ENCODE results near the gene NUDT22.
A peak's percentile ranks its signal among the peaks of the same experiment; 100 is the strongest.

The NUDT22 gene, protein sequence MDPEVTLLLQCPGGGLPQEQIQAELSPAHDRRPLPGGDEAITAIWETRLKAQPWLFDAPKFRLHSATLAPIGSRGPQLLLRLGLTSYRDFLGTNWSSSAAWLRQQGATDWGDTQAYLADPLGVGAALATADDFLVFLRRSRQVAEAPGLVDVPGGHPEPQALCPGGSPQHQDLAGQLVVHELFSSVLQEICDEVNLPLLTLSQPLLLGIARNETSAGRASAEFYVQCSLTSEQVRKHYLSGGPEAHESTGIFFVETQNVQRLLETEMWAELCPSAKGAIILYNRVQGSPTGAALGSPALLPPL

DNA sequence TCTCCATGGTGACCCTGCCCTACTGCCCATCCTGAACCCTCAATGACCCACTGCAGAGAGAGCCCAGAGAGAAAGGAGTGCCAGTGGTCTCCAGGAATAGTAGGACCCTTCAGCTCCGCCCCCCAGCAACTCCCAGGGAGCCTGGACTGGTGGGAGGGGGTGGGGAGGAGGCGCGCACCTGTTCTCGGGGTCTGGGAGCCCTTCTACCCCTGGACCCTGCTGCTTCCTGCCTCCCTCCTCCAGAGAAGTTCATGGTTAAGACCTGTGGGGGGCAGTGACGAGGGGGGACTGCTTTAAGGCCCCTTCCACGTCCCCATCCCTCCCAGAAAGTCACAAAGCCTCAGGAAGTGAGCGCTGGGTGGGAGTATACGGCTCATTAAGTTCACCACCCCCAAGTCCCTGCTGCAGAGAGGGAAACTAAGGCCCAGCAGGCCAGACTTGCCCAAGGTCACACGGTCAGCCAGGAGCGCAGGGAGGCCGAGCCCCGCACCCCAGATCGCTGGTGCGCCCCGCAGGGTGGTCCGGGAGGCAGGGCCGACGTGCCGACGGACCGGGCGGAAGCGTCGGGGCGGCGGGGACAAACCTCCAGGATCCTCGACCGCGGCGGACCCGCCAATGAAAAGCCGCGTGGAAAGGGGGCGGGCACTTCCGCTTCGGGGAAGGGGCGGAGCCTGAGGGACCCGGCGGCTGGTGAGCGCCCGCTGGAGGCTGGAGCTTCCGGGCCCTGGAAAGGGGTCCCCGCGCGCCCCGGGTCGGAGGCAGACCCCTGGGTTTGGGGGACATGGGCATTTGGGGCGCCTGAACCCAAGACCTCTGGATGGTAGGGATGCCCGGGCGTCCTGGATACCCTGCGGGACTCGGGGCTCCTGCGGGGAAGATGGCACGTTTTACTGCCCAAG lies at the start of gene NUDT22, which contains the start of gene TRPT1:
NUDT22 (plus strand) TSS at position 667 of the 899 bp plus-strand sequence. CDS start 379 bp downstream, outside the sequence.
TRPT1 (minus strand) TSS at position 579 of the 899 bp plus-strand sequence; CDS start at position 253, 326 bp downstream.
- peaks cover 29 to 44% of the 10 kb centered on the region in 2 donors for H3K4me1 ChIP-seq (ENCODE audit: control insufficient read depth in 1 of 2, insufficient read depth in 2 of 2, low read length in 2 of 2)
- peak within 1 kb of the TSS; percentile 82 to 84 for H3K4me3 ChIP-seq (ENCODE audit: low read depth in 1 of 2, low read length in 2 of 2)
- H3K9ac ChIP-seq (ENCODE audit: low read depth in 1 of 2, low read length in 2 of 2): peak within 1 kb of the TSS; percentile 97 to 100
- no peaks in the 10 kb centered on the region for H3K9me3 ChIP-seq (ENCODE audit: control insufficient read depth in 1 of 2, low read length in 2 of 2)
- H3K36me3 ChIP-seq (ENCODE audit: control insufficient read depth in 1 of 2, insufficient read depth in 2 of 2, low read length in 2 of 2): peaks cover 4 to 21% of the 10 kb centered on the region in 2 donors
- peak within 1 kb of the TSS; percentile 90 for H3K27ac ChIP-seq (ENCODE audit: low read depth, low read length)
- no peaks in the 10 kb centered on the region for H3K27me3 ChIP-seq (ENCODE audit: control insufficient read depth in 1 of 2, insufficient read depth in 2 of 2, low read length in 2 of 2)

DNA sequence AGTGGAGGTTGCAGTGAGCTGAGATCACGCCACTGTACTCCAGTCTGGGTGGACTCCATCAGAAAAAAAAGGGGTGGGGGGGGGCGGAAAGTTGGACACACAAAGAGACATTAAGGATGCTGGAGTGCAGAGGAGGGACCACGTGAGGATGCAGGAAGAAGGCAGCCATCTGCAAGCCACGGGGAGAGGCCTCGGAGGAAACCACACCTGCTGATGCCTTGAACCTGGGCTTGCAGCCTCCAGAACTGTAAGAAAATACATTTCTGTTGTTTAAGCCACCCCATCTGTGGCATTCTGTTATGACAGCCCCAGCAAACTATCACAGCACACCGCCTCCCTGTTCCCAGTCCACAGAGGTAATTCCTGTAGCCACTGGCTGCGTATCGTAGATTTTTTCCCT lies 49.3 kb upstream of the NUDT22 start:
- H3K27ac ChIP-seq (ENCODE audit: low read depth, low read length): no peak overlapping the region
- H3K36me3 ChIP-seq (ENCODE audit: control insufficient read depth in 1 of 2, insufficient read depth in 2 of 2, low read length in 2 of 2): no peaks in the 10 kb centered on the region
- H3K9me3 ChIP-seq (ENCODE audit: control insufficient read depth in 1 of 2, low read length in 2 of 2): peaks cover 0 to 3% of the 10 kb centered on the region in 2 donors
- H3K4me3 ChIP-seq (ENCODE audit: low read depth in 1 of 2, low read length in 2 of 2): no peak overlapping the region
- peaks cover 11 to 14% of the 10 kb centered on the region in 2 donors for H3K4me1 ChIP-seq (ENCODE audit: control insufficient read depth in 1 of 2, insufficient read depth in 2 of 2, low read length in 2 of 2)
- no peaks in the 10 kb centered on the region for H3K27me3 ChIP-seq (ENCODE audit: control insufficient read depth in 1 of 2, insufficient read depth in 2 of 2, low read length in 2 of 2)
- H3K9ac ChIP-seq (ENCODE audit: low read depth in 1 of 2, low read length in 2 of 2): no peak overlapping the region

DNA sequence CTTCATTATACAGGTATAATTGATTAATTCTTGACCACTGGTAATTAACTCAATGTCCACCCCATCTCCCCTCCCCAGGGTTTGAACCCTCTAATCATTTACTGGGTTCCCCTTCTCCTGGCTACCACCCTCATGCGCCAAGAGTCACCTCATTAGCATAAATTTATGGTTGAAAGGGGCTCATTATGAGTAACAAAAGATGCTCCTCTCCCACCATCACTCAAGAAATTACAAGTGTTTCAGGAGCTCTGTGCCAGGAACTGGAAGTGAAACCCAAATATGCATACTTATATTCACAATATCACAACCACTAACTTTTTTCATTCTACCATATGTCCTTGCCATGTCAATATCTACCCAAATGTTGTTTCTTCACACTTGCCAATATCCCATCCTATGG lies 47.9 kb upstream of the NUDT22 start:
- H3K36me3 ChIP-seq (ENCODE audit: control insufficient read depth in 1 of 2, insufficient read depth in 2 of 2, low read length in 2 of 2): no peaks in the 10 kb centered on the region
- peaks cover 0 to 3% of the 10 kb centered on the region in 2 donors for H3K9me3 ChIP-seq (ENCODE audit: control insufficient read depth in 1 of 2, low read length in 2 of 2)
- H3K9ac ChIP-seq (ENCODE audit: low read depth in 1 of 2, low read length in 2 of 2): no peak overlapping the region
- H3K4me1 ChIP-seq (ENCODE audit: control insufficient read depth in 1 of 2, insufficient read depth in 2 of 2, low read length in 2 of 2): peaks cover 14 to 18% of the 10 kb centered on the region in 2 donors
- H3K27me3 ChIP-seq (ENCODE audit: control insufficient read depth in 1 of 2, insufficient read depth in 2 of 2, low read length in 2 of 2): no peaks in the 10 kb centered on the region
- H3K27ac ChIP-seq (ENCODE audit: low read depth, low read length): no peak overlapping the region
- no peak overlapping the region for H3K4me3 ChIP-seq (ENCODE audit: low read depth in 1 of 2, low read length in 2 of 2)

DNA sequence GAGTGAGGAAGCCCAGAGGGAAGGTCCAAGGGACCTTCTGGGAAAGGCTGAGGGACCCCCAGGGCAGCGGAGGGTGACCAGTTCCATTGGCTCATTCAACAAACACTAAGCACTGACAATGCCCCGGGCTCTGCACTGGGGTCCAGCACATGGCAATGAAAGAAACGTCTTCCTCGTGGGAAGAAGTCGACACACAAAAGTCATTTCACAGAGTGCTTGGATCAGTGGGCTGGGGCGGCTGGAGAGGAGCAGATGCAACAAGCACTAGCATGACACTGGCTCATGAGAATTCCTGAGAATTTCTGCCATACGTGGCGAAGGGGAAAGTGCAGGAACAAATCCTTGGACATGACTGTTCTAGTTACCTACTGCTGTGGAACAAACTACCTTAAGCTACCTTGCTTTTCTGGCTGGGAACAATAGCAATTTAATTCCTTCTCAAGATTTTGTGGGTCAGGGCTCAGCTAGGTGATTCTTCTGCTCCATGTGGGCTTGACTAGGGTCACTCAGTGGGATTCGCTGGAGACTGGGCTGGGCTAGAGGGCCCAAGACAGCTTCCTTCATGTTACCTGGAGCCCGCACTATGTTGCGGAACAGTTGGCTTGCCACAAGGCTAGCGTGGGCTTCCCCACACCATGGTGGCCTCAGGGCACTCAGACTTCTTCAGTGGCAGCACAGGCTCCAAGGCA lies 47.0 kb upstream of the NUDT22 start:
- Histone ChIP-seq H3K4me1 (ENCODE audit: control insufficient read depth in 1 of 2, insufficient read depth in 2 of 2, low read length in 2 of 2) (peaks cover 20 to 26% of the 10 kb centered on the region in 2 donors), H3K36me3 (ENCODE audit: control insufficient read depth in 1 of 2, insufficient read depth in 2 of 2, low read length in 2 of 2) (no peaks in the 10 kb centered on the region), H3K9me3 (ENCODE audit: control insufficient read depth in 1 of 2, low read length in 2 of 2) (no peaks in the 10 kb centered on the region), H3K9ac (ENCODE audit: low read depth in 1 of 2, low read length in 2 of 2) (no peak overlapping the region), H3K27me3 (ENCODE audit: control insufficient read depth in 1 of 2, insufficient read depth in 2 of 2, low read length in 2 of 2) (no peaks in the 10 kb centered on the region), H3K27ac (ENCODE audit: low read depth, low read length) (no peak overlapping the region), H3K4me3 (ENCODE audit: low read depth in 1 of 2, low read length in 2 of 2) (no peak overlapping the region)

DNA sequence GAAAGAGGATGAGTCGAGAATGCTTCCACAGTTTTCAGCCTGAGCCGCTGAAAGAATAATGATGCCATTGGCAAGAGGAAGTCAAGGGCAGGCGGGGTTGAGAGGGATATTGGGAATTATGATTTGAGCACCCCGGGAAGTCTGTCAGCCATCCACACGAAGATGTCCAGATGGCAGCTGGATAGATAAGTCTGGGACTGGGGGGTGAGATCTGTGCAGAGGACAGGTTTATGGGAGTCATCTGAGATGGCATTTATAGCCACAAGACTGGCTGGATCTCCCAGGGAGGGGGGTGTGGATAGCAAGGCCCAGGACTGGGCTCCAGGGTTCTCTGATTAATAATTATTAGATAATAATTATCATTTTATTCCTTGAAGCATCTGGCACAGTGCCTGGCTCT lies 45.2 kb upstream of the NUDT22 start:
- no peak overlapping the region for H3K9ac ChIP-seq (ENCODE audit: low read depth in 1 of 2, low read length in 2 of 2)
- H3K4me1 ChIP-seq (ENCODE audit: control insufficient read depth in 1 of 2, insufficient read depth in 2 of 2, low read length in 2 of 2): peaks cover 26 to 37% of the 10 kb centered on the region in 2 donors
- H3K27ac ChIP-seq (ENCODE audit: low read depth, low read length): no peak overlapping the region
- no peaks in the 10 kb centered on the region for H3K27me3 ChIP-seq (ENCODE audit: control insufficient read depth in 1 of 2, insufficient read depth in 2 of 2, low read length in 2 of 2)
- H3K36me3 ChIP-seq (ENCODE audit: control insufficient read depth in 1 of 2, insufficient read depth in 2 of 2, low read length in 2 of 2): no peaks in the 10 kb centered on the region
- H3K9me3 ChIP-seq (ENCODE audit: control insufficient read depth in 1 of 2, low read length in 2 of 2): no peaks in the 10 kb centered on the region
- H3K4me3 ChIP-seq (ENCODE audit: low read depth in 1 of 2, low read length in 2 of 2): no peak overlapping the region

DNA sequence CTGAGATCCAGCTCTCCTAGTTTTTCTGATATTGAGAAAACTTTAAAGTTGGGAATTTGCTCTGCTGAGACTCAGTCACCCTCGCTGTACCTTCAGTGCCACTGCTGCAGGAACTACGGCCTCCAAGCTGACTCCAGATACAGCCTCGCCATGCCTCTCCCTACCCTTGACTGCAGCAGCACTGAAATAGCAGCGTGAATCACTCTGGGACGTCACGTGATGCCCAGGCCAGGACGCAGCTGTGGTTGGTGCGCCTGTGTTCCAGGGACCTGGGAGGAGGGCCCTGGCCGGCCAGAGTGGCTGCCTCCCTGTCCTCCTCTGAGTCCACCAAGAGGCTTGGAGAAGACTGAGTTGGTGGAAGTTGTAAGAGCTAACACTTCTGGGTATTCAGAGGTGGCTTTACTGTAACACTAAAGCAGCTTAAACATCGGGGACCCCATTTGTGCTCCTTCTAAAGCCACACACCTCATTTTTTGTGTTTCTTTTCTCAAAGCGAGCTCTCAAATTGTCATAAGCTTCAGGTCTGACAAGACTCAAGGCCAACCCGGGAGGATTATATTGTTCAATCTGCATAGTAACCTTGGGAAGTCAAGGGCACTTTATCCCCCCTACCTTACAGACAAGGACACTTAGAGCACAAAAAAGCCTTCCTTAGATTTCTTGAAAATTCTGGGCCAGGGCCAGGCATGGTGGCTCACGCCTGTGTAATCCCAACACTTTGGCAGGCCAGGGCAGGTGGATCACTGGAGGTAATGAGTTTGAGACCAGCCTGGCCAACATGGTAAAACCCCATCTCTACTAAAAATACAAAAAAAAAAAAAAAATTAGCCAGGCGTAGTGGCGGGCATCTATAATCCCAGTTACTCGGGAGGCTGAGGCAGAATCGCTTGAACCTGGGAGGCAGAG lies 44.3 kb upstream of the NUDT22 start:
- Histone ChIP-seq H3K27ac (ENCODE audit: low read depth, low read length) (peak overlapping the region; percentile 35), H3K9ac (ENCODE audit: low read depth in 1 of 2, low read length in 2 of 2) (peak overlapping the region in 1 of 2 donors; percentile 23), H3K9me3 (ENCODE audit: control insufficient read depth in 1 of 2, low read length in 2 of 2) (no peaks in the 10 kb centered on the region), H3K4me3 (ENCODE audit: low read depth in 1 of 2, low read length in 2 of 2) (peak overlapping the region in 1 of 2 donors; percentile 38), H3K27me3 (ENCODE audit: control insufficient read depth in 1 of 2, insufficient read depth in 2 of 2, low read length in 2 of 2) (no peaks in the 10 kb centered on the region), H3K4me1 (ENCODE audit: control insufficient read depth in 1 of 2, insufficient read depth in 2 of 2, low read length in 2 of 2) (peaks cover 26 to 37% of the 10 kb centered on the region in 2 donors), H3K36me3 (ENCODE audit: control insufficient read depth in 1 of 2, insufficient read depth in 2 of 2, low read length in 2 of 2) (no peaks in the 10 kb centered on the region)

DNA sequence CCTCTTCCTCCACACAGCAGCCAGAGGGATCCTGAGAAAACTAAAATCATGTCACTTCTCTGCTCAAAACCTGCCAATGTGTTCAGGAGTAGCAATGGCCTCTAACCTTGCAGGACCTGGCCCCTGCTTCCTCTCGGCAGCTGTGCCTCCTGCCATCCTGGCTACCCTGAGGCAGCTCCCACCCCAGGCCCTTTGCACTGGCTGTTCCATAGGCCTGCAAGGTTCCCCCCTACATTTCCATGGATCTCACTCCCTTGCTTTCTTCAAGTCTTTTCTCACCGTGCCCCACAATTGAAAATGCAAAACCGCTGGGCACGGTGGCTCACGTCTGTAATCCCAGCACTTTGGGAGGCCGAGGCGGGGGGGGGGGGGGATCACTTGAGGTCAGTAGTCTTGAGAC lies 42.2 kb upstream of the NUDT22 start:
- Histone ChIP-seq H3K4me1 (ENCODE audit: control insufficient read depth in 1 of 2, insufficient read depth in 2 of 2, low read length in 2 of 2) (peaks cover 26 to 42% of the 10 kb centered on the region in 2 donors), H3K9me3 (ENCODE audit: control insufficient read depth in 1 of 2, low read length in 2 of 2) (no peaks in the 10 kb centered on the region), H3K4me3 (ENCODE audit: low read depth in 1 of 2, low read length in 2 of 2) (no peak overlapping the region), H3K36me3 (ENCODE audit: control insufficient read depth in 1 of 2, insufficient read depth in 2 of 2, low read length in 2 of 2) (peaks cover 0 to 5% of the 10 kb centered on the region in 2 donors), H3K27me3 (ENCODE audit: control insufficient read depth in 1 of 2, insufficient read depth in 2 of 2, low read length in 2 of 2) (no peaks in the 10 kb centered on the region), H3K27ac (ENCODE audit: low read depth, low read length) (no peak overlapping the region), H3K9ac (ENCODE audit: low read depth in 1 of 2, low read length in 2 of 2) (no peak overlapping the region)

DNA sequence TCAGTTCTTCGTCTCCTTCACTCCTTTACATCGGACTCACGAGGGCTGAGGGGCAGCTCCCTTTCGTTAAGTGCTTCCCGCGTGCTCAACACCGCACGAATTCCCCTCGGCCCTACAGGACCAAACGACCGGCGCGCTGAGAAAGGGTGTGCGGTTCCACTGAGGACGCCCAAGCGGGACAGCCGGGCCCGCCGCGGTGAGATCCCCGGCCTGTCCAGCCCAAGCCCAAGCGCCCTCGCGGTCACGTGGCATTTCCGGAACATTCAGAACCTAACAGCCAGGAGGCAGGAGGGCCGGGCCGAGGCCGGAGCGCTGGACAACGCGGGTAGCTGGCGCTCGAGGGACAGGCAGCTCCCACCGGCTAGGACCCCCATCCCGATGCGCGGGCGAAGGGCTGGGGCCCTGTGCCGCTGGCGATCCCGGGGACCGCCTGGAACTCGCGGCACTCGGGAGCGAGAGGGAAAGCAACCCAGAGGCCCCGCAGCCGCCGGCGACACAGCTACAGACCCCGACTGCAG lies 40.8 kb upstream of the NUDT22 start:
- H3K27ac ChIP-seq (ENCODE audit: low read depth, low read length): peak overlapping the region; percentile 94
- H3K4me3 ChIP-seq (ENCODE audit: low read depth in 1 of 2, low read length in 2 of 2): peak overlapping the region; percentile 84 to 87
- H3K27me3 ChIP-seq (ENCODE audit: control insufficient read depth in 1 of 2, insufficient read depth in 2 of 2, low read length in 2 of 2): no peaks in the 10 kb centered on the region

More for the DNA sequence above, 40.8 kb upstream of the NUDT22 start:
- peak overlapping the region; percentile 91 to 98 for H3K9ac ChIP-seq (ENCODE audit: low read depth in 1 of 2, low read length in 2 of 2)
- H3K4me1 ChIP-seq (ENCODE audit: control insufficient read depth in 1 of 2, insufficient read depth in 2 of 2, low read length in 2 of 2): peaks cover 30 to 48% of the 10 kb centered on the region in 2 donors
- peaks cover 0 to 5% of the 10 kb centered on the region in 2 donors for H3K36me3 ChIP-seq (ENCODE audit: control insufficient read depth in 1 of 2, insufficient read depth in 2 of 2, low read length in 2 of 2)
- no peaks in the 10 kb centered on the region for H3K9me3 ChIP-seq (ENCODE audit: control insufficient read depth in 1 of 2, low read length in 2 of 2)
